Hematopoietic multipotent progenitor cell treated with erythropoietin and hydrocortisone succinate and interleukin-3 and kit ligand, for 17 days (in vitro differentiated cells): ENCODE measurements around the gene TNXB.
"Not testable (repeated sequence)": the region's sequence is repeated elsewhere in the genome, so short reads cannot be mapped to it uniquely, and the experiment has no call there.

ENCODE experiments used
- DNase-seq: peaks from one replicate; pipeline ENCODE4 v3.0.0-alpha.2; 2015; ENCODE audit warnings: low spot score

The TNXB gene

DNA sequence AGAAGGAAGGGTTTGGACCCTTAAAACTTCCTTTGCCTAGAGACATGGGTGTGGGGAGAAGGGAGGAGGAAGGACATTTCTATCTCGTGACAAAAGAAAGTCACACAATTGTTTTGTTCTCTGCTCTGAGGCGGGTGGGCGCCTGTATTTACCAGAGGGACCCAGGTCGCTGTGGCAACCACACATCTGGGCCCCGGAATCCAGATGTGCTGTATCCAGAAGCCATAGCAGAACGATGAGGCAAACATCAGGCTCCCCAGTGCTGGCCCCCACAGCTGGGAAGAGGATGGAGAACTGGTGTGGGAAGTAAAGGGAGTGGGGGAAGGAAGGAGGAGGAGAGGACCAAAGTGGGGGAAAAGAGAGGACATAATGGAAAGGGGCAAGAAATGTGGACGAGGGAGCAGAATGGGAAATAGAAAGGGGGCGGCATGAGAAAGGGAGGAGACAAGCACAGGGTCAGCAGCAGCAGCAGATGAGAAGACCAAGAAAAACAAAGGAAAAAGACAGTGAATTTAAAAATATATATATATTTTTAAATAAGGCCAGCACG lies 3.4 kb upstream of the TNXB start:
- no peak for DNase-seq

DNA sequence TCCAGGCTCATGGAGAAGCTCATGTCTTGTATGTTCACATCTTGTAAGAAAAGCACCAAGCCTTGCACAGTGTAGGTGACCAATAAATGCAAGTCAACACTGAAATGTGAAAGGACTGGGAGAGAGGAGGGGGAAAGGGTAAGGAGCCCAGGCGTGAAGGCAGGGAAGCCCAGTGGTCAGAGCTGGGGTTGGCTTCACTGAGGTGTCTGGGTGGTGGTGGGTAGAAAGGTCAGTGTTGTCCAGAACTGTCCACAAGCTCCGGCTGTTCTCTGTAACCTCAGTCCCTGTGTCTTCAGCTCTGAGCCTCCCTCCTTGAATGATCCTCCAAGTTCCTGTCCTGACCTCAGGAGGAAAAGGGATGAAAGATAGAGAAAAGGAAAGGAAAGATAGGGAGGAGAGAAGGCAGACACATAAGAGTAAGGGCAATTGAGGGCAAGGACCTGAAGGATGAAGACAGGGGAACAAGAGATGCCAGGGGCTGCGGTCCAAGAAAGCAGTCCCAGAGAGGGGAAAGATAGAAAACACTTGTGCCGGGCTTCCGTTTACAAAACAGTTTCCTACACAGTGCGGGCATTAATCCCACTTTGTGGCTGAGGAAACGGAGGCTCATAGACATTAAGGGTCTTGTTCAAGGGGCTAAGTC lies 2.4 kb upstream of the TNXB start:
- DNase-seq = no peak

DNA sequence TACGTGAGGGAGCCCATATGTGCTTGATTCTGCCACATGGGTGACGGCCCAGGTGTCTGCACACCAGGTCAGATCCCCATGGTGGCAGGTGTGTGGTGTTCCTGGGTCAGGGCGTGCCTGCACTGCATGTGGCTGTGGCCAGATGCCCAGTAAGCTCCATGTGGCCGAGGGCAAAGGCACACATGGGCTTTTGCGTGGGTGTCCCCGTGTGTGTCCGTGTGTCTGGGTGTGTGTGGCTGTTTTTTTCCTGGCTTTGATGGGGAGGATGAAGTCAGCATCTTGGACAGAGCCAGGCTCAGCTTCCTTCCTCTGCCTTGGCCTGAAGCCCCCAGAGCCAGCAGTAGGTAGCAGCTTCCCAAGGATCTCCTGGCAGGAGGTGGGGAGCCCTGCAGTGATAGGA lies 1.5 kb upstream of the TNXB start:
- DNase-seq = no peak

DNA sequence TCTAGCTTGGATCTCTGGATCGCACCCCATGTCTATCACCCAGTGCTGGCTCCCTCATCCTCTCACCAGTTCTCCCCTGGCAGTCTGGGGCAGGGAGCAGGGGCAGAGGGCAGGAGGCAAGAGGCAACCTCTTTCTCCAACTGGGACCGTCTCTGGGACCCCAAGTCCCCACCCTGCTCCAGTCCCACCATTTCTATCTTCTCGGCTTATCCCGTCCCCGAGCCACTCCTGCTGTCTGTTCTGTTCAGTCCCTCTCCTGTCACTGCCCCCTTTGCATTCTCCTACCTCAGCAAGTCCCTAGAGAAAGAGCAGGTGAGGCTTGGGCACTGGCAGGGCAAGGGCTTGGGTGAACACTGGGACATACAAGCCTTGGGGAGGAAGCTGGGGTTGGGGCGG lies 625 bp upstream of the TNXB start:
- DNase-seq = no peak

DNA sequence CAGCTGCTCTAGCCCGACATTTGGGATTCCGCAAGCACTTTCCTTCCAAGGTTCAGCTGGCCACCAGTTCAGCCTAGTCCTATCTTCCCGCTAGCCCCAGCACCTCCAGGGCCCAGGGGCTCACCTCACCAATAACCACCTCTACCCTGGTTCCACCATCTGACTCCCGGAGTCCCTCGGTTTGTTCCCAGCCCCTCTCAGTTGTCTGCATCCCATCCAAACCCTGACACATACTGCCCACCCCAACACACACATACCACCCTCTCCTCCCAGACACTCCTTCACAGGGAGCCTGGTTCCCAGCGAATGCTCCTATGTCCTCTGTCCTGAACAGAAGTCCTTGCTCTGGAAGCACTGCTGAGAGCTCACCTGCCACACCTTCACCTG lies 418 bp downstream of the TNXB start:
- no peak for DNase-seq

DNA sequence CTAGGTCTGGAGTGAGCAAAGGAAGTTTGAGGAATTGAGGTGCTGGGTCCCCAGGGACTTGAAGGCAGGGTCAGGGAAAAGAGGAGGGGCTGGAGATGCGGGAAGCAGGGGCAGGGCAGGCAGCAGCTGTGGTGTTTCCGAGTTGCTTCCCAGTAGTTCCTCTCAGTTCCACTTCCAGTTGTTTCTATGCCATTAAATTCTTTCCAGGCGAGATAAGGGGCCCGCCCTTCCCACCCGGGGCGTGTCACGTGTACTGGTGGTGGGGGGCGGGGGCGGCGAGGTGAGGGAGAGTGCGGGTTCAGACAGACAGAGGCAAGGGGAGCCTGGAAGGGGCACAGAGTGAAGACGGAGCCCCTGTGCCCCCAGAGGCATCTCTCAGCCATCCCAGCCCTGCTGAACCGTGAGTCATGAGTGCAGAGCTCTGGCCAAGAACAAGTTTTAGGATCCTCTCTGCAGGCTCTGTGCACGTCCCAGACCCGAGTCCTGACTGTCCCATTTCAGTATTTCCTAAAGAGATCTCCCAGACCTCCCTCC lies 977 bp downstream of the TNXB start:
- DNase-seq = peak; percentile 65

DNA sequence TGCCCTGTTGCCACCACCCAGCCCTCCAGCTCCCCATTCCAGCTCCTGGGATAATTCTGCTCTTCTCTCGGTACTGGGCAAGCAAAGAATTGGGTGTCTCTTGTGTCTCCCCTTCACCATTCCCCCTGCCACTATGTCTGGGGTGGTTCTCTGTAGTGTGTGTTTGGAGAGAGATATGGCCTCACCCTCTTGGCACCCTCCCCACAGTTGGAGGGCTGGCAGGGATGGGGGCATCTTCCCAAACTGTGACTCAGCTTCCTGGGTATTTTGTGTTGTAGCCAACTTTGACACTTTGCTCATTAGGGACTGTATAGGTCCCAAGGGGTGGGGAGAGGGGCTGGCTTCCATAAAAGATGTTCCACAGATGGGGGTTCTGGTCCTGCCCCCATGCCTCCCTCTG lies 1.7 kb downstream of the TNXB start:
- peak; percentile 87 for DNase-seq

DNA sequence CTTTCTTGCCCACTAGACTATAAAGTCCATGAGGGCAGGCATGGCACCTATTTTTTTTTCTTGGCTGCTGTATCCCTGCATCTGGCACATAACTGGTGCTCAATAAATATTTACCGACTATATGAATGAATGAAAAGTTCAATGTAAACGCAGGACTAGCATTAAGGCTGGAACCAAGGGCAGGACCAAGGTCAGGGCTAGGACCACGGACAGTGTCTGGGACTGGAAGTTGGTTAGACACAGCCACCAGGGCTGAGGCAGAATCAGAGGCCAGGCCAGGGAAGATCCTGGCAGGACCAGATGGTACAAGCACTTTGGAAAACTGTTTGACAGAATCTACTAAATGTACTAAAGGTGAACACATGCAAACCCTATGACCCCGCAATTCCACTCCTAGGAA lies 3.7 kb downstream of the TNXB start:
- no peak for DNase-seq

DNA sequence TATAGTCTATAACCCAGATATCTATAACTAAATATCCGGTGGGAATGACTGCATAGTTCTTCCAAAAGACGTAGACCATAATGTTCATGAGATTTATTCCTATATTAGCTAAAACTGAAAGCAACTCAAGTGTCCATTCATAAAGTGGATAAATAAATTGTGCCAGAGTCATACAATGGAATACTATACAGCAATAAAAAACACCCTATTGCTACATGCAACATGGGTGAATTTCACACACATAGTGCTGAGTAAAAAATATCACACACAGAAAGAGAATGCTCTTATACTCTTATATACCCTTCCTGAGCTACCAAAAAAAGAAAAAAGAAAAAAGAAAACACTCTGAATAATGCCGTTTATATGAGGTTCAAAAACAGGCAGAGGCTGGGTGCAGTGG lies 6.9 kb downstream of the TNXB start:
- DNase-seq = no peak

DNA sequence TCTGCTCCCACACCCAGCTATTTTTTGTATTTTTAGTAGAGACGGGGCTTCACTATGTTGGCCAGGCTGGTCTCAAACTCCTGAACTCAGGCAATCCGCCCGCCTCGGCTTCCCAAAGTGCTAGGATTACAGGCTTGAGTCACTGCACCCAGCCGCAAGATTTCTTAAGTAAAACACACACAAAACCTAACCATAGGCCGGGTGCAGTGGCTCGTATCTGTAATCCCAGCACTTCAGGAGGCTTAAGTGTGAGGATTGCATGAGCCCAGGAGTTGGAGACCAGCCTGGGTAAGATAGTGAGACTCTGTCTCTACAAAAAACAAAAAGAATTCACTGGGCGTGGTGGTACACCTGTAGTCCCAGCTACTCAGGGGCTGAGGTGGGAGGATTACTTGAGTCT lies 8.9 kb downstream of the TNXB start:
- DNase-seq = not testable (repeated sequence)

DNA sequence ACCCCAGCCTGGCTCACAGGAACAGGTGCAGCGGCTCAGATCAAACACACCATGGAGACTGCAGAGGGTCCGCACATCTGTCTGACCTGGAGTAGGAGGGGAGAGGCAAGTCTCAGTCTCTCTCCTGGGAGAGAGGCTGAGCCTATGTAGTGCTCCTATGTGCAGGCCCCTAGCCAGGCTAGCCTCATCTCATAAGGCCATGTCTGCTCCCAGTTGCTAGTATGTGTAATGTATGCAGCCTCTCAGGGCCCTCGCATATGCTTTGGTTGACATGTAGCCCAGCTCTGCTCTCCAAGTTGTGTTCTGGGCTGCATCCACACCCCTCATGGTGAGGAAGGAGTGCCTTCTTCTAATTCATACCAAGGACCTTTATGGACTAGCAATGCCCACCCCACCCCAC lies 11.8 kb downstream of the TNXB start:
- DNase-seq = no peak

DNA sequence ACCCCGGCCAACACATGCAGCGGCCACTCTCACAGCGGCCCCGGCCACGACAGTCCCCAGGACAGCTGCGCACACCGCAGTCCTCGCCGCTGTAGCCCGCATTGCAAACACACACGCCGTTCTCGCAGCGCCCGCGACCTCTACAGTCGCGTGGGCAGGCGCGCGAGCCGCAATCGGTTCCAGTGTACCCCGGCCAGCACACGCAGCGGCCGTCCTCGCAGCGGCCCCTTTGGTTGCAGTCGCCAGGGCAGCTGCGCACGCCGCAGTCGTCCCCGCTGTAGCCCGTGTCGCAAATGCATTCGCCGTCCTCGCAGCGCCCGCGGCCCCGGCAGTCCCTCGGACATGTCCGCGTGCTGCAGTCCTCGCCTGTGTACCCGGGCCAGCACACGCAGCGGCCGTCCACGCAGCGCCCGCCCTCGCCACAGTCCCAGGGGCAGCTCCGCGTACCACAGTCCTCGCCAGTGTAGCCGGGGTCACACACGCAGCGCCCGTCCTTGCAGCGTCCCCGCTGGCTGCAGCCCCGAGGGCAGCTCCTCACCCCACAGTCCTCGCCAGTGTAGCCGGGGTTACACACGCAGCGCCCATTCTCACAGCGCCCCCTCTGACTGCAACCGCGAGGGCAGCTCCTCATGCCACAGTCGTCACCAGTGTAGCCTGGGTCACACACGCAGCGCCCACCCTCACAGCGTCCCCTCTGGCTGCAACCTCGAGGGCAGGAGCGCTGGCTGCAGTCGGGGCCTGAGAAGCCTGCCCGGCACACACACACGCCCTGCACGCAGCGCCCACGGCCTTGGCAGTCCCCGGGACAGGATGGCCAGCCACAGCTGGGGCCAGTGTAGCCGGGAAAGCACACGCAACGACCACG lies 12.5 kb downstream of the TNXB start:
- DNase-seq = no peak

DNA sequence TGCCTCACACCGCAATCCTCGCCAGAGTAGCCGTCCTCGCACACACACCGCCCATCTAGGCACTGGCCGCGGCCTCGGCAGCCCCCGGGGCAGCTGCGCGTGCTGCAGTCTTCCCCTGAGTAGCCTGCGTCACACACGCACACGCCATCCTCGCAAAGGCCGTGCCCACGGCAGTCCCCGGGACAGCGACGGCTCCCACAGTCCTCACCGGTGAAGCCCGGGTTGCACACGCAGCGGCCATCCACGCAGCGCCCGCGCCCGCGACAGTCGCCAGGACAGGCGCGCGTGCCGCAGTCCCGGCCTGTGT lies 13.1 kb downstream of the TNXB start:
- no peak for DNase-seq

DNA sequence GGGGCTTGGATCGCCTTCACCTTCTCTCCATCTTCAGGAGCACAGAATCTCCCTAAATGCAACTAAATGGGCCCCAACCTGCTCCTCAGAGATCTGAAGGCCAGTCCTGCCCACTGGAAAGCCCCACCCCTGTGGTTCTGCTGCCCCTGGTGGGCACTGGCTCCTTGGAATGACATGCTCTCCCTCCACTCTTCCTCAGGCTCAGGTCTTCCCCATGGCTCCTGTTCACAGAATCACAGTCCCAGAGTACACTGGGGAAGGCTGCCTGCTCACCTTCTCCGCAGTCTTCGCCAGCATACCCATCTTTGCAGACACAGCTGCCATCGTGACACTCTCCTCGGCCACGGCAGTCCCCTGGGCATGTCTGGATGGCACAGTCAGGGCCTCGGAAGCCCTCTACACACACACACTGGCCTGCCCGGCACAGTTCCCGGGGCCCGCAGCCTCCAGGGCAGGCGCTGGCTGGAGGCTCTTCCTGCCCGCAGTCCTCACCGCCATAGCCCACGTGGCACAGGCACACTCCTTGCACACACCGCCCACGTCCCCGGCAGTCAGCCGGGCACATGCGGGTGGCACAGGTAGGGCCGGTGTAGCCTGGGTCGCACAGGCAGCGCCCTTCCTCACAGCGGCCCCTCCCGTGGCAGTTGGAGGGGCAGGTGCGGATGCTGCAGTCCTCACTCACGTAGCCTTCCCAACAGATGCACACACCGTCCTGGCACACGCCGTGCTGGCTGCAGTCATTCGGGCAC lies 13.6 kb downstream of the TNXB start:
- DNase-seq = no peak

DNA sequence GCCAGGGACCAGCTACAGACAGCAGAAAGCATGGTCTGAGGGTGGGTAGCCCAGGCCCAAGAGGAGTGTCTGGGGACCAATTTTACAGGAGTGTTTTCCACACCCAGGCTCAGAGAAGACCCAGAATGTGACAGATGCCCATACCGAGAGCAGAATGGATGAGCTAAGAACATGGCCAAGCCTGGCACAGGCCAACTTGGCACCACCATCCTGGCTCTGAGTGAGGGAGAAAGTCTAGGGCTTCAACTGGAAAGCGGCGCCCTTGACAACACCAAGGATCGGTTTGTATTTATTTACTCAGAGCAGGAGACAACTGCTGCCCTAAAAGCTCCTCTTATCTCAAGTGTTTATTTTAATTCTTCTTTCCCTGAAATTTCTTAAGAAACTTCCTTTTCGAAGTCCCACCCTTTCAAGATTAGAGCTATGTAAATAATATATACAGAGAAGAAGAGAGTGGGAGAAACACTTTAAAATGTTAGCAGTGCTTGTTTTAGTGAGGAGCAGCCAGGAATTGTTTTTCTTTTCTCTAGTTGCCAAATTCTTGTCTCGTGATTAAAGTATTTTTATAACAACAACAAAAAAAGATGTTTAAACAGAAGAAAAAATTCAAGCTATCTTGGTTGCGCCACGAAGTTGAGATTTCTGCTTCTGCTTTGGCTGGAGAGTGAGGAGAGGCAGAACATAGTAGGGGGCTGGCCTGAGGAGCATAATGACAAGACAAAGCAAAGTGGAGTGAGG lies 16.2 kb downstream of the TNXB start:
- no peak for DNase-seq

DNA sequence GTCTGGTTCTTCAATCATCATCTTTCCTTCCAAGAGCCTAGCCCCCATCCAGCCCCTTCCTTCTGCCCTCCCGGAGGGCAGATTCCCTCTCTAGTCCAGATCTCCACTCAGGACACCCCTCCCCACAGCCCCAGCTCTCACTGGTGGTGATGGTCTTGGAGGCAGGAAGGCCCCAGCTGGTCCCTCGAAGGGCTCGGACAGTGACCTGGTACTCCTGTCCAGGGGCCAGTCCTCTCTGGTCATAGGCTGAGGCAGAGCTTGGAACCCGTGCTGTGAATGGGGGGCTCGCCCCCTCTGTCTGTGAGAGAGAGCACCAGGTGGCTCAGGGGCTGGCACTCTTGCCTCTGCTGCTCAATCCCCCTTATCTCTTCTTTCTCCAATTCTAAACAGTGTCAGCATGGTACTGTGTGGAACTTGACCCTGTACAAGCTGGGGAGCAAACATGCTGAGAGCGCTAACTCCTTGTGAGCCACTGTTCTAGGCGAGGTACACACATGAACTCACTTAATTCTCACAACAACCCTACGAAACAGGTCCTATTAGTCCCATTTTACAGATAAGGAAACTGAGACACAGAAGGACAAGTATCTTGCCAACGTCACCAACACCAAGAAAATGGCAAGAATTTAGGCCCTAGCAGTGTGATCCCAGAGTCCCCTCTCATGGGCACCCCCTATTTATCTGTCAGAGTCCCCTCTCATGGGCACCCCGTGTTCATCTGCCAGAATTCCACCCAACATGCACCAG lies 19.9 kb downstream of the TNXB start:
- no peak for DNase-seq

DNA sequence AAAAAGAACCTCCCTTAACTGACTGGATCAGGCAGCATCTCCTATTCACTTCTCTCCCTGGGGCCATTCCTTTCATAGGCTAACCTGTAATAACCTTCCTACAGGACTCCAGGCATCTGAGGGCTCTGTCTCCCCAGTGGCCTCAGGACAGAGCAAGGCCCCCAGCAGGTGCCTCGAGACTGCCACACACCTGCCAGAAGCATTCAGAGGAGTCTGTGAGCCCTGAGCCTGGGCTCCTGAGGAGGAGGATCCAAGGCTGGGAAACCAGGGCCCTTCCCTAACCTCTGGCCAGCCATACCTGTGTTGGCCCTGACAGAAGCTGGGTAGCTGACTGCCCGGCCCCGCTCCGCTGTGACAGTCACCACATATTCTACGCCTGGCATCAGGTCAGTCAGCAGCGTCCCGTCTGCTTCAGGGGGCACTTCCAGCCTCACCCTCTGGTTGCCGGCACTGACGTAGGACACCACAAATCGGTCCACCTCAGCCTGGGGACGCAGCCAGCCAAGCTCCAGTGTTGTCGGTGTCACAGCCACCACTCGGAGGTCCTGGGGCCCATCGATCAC lies 20.6 kb downstream of the TNXB start:
- no peak for DNase-seq

DNA sequence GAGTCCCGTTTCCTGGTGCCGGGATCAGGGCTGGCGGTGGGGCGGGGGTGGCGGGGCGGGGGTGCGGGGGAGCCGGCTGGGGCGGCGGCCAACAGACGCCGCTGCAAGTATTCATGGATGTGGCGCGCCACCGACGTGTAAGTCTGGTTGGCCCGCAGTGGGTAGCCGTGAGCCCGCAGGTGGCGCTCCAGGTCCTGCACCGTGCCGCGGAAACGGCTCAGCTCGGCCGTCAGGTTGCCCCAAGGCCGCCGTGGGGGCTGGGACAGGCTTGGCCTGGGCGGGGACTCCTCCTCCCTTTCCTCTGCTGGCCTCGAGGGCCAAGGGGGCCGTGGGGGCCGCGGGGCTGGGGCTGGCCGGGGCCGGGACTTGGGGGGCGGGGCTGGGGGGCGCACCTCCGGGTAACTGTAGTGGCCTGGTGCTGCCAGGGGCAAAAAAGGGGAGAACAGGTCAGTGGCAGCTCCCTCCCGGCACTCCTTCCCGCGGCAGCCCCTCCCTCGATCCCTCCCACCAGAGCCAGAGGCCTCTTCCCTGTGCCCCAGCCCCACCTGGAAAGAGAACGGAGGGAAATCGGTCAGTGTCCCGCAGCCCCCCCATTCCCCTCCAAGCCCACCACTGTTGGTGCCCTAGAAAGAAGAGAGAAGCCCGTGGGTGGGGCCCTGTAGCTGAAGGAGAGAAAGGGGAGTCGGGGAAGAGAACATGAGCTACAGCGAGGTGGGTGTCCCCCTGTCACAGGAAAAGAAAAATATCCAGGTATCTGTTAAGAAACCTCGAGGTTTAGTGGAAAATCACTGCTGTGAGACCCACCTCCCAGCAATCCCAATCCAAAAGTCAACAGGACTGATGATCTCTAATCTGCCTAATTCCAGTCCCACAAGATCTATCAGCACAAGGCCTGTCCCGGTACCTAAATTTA lies 21.3 kb downstream of the TNXB start:
- peak; percentile 78 for DNase-seq

DNA sequence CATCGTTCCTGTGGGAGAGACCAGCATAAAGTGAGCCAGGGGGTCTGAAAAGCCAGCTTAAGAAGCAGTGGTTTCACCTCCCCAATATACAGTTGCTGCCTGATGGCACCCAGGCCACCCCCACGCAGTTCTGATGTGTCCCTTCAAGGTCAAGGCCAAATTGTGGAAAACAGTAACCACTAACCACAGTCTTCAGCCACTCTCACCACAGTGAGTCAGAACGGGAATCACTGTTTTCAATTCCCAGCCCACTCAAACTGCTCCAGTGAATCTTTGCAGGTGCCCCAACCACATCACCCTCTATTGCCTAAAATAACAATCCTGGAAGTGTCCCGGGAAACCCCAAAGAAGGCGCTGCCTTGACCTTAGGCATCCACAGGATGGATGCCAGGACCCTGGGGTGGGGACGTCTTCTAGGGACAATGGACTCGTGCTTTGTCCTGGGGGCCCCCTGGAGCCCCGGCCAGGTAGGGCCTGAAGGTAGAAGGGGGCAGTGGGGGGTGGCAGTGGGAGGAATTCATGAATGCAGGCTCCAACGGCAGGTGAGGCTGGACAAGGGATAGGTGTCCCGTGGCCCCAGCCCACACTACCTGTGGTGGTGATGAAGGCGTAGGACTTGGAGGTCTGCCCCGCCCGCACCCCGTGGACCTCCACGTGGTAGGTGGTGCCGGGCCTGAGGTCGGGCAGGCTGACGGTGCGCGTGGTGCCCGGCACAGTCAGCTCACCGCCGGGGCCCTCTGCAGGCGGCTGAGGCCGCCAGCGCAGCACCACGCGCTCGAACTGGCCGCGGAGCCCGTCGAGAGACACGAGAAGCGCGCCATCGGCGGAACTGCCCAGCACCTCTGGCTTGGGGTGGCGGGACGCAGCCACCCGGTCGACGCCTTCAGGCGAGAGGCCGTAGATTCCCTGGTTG lies 22.2 kb downstream of the TNXB start:
- no peak for DNase-seq
